GM21825 (cell line): ENCODE measurements around the gene CLDN10.
"Not testable (repeated sequence)": the region's sequence is repeated elsewhere in the genome, so short reads cannot be mapped to it uniquely, and the experiment has no call there.

Experiments used
- ATAC-seq: cut with Tn5 transposase; IDR thresholded peaks from one replicate; pipeline ENCODE4 v1.9.1; 2021; ENCODE audit warnings: mild to moderate bottlenecking, moderate library complexity; ENCODE audit not compliant: unreplicated experiment

Gene CLDN10

DNA sequence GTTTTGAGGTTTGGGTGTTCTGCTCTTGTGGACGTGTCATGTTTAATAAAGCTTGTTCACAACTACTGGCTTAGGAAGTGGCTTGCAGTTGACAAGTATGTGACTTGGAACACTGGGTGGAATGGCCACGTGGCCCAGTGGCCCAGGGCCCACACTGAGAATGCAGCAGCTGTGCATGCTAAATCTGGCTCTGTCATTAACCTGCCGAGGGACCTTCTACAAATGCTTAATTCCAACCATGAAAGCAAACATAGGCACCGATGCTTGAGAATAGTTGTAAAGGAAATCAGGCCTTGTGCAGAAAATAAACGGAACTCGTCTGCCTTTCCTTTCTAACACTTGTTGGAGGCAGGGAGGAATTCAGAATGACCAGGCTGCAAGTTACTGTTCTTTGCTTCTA lies 11.6 kb upstream of the CLDN10 start:
- no peak for ATAC-seq

DNA sequence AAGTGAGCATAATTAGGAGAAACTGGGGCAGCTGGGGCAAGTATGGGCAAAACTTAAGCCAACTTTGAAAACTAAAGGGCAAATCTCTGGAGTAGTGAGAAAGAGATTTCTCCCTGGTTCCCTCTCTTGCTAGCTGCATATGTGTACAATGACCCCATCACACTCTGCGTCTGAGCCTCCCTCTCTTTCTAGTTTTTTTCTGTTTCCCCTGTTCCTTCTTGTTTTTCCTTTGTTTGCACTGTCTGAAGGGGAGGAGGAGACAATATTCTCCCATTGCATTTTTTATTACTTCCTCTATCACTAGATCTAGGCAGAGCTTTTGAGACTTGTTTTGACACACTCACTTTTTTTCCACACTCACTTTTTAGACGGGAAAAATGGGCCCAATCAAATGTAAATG lies 11.2 kb upstream of the CLDN10 start:
- ATAC-seq, result no peak

DNA sequence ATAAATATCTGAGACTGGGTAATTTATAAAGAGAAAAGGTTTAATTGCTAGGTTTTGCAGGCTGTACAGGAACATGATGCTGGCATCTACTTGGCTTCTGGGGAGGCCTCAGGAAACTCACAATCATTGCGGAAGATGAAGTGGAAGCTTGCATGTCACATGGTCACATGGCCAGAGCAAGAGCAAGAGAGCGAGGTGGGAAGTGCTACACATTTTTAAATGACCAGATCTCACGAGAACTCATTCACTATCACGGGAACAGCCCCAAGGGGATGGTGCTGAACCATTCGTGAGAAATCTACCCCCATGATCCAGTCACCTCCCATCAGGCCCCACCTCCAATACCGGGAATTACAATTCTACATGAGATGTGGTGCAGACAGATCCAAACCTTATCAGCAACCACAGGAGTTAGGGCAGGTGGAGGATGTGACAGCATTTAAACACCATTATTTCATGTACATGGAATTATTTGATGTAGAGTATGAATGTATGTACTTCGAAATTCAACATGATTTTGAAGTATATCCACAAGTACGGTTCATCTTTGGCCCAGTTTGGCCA lies 10.5 kb upstream of the CLDN10 start:
- no peak for ATAC-seq

DNA sequence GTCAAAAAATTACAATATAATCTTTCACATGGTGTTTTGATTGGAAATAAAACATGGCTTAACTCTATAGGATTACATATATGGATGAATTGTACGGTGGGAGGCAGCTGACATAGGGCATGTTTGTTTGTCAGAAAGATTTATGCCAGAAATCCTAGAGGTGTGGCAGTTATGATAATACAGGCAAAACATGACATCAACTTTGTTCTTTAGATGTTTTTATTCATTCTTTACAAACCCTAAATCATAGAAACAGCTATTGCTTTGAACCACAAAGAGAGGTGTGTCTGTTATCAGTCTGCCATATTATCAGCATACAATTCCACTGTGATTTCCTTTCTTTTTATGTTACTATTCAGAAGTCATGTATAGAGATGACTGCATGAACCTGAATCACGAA lies 8.2 kb upstream of the CLDN10 start:
- no peak for ATAC-seq

DNA sequence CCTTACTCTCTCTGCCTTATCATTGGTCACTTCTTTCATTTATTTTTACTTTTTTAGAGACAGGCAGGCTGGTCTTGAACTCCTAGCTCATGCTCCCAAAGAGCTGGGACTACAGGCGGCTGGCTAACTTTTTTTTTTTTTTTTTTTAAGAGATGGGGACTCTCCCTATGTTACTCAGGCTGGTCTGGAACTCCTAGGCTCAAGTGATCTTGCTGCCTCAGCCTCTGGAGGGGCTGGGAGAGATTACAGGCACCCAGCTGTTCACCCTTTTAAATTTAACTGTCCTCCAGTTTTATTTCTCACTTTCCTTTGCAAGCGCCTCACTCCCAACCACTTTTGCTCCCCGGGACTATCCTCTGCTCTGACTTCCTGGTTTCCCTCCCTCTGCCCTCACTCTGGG lies 5.6 kb upstream of the CLDN10 start:
- ATAC-seq, result no peak

DNA sequence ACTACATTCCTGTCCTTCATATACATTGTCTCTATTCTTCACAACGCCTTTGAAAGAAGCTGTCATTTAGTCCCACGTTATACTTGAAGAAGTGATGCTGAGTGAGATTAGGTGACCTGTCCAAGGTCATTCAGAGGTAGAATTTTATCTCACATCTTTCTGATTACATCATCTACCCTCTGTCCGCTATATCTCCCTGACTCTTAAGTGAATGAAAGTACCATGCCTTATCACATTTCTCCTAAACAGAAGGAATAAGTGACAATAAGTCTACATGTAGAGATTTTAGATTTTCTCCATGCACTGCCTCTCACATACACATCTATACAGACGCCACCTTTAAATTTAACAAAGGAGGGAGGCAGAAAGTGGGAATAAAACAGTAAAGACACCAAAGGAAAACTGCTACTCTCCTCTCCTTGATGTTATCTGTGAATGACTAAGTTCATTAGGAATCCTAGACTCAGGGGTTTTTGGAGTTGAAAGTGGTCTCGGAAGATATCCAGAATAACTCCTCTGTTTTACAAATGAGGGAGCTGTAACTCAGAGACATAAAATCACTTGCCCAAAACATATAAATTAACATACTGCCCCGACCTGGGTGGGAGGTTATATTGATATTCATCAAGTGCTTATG lies 4.9 kb upstream of the CLDN10 start:
- ATAC-seq, result no peak

DNA sequence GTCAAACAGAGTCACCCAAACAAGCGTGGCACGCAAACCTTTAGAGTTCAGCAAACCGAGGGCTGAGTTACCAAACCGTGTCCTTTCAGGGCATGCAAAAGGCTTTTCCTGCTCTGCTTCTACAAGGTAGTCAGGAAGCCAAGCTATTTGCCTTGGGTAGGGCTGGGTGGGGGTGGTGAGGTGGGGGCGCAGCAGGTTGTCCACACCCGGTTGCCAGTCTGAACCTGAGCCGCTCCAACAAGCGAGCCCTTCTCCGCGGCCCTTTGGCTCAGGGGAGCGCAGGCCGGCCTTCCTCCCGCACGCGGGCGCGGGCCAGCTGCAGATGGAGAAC lies 347 bp upstream of the CLDN10 start:
- ATAC-seq, result no peak

DNA sequence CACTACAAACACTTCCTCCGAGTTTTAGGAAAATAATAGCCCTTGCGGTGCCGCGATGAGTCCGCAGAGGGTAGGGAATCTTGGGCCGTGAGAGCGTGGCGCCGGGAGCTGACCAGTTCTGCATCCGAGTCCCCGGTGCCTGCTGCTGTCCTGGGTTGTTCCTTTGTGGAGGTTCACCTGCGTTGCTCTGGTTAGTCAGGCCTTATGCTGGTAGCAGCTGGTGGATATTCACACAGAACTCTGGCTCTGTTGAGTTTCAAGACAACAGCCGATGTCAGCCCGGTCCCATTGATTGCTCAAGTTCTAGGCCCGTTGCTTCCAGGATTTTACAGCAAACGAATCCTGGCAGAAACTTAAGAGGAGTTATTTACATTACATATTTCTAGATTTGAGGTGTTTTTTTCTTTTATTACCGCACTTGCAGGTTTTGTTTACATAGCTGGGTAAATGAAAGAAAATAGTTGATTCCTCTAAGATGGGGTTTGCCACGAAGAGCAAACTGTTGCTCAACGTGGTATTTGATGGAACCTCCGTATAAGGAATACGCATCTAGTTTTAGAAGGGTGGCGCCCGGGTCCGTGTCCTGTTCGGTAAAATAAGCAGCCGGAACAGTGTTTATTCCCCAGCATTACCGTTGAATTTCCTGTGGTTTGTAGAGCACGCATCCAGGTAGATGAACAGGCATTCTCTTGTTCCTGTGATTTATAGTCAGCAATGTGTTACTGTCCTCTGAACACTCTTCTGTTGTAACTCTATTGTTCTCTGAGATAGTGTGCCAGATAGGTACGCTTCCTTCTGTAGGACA lies 1.3 kb downstream of the CLDN10 start:
- ATAC-seq, result no peak

DNA sequence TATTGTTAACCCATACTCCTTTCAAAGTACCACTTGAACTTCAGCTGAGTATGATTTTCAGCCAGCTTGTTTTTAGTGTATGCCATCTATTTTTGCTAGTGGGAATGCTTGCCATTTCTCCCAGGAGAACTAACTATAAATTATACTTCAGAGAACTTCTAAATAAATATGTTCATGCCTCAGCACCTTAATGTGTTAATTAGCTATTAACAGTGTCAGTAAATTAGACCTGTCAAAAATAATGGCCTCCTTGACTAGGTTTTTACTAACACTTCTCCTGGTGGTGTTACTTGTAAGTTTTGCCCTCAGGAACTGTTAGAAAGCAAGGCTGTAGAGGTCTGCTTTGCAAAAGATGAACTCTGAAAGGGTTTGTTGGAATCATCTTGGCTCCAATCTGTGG lies 4.5 kb downstream of the CLDN10 start:
- ATAC-seq, result no peak

DNA sequence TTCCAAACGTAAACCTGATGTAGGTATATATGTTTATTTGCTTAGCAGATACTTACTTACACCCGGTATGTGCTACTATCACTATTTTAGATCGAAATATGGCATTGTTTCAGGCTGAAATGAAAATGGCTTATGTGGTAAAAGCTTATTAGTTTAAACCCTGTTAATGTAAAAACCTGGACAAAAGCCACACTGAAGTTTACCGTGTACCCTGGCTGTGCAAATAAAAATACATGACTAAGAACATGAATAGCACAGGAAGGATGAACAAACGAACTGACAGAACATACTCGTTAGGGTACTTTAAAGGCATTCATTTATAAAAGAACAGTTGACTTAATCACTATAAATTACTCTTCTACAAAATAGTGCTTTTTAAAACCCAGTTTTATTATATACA lies 6.6 kb downstream of the CLDN10 start:
- no peak for ATAC-seq

DNA sequence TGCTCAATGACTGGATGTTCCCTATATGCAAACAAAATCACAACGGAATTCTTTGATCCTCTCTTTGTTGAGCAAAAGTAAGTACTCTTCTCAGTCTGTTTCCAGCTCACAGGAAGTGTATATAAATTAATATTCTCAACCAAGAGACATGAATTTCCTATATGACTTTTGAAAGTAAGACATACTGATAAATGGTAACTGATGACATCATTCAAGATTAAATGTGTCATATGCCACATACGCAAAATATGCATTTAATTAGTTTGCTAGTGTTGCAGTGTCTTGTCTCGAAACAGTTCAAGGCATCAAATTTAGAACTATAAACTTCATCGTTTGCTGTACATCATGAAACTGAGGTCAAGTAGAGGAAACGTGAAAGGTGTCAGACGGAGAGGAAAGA lies 7.9 kb downstream of the CLDN10 start:
- no peak for ATAC-seq

DNA sequence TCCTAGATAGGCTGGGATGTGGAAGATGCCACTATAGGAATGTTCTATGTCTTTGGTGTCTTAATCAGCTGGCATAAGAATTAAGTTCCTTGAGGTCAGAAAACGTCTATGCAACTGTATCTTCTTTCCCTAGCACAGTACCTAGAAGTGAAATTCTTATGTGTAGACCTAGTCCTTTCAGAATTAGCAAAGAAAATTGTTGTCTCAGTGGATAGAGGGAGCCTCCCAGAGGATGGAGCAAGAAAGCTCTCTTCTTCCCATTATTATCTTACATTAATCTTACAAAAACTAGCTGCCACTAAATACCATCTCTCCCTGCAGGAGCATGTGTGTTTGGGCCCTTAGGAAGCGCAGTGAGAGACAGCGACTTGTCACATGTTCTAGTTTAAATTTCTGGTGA lies 11.6 kb downstream of the CLDN10 start:
- no peak for ATAC-seq

DNA sequence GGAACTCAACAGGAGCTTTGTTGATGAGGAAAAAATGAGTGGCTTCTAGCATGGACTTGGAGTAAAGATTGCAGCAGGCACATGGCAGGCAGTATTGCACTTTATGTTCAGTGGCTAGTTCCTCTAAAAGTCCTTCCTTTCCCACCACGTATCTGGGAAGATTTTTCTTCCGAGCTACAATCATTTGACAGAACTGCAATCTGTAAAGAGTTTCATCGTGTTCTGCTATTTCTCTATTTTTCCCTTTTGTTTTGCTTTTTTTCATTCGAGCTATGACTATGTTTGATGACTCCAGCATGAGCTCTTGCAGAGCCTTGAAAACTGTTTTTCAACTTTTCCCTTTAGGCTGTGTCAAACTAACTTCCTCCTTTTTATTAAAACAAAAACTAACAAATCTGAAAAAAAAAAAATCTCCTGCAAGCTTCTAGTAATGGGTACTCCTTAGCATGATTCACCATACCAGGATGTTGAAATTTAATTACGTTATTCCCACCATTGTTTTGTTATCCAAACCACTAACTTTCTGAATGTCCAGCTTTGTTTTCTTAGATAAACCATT lies 12.3 kb downstream of the CLDN10 start:
- ATAC-seq, result no peak

DNA sequence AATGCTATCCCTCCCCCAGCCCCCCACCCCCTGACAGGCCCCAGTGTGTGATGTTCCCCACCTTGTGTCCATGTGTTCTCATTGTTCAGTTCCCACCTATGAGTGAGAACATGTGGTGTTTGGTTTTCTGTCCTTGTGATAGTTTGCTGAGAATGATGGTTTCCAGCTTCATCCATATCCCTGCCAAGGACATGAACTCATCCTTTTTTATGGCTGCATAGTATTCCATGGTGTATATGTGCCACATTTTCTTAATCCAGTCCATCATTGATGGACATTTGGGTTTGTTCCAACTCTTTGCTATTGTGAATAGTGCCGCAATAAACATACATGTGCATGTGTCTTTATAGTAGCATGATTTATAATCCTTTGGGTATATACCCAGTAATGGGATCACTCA lies 13.2 kb downstream of the CLDN10 start:
- not testable (repeated sequence) for ATAC-seq

DNA sequence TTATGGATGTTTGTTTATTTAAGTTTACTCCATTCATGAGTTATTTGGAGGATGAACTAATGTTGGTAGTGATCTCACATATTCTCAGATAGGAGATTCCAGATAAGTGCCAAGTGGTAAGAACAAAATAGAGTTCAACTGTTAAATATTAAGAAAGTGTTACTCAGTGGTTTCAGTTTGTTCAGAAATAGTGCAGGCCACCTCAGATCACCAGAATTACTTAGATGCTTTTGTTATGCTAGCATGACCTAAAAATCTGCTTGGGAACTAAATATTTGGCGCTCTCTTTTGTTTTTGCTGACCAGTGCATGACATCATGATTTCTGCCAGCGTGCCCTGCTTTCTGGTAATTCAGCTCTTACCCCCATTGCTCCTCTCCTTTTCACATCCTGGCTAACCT lies 15.6 kb downstream of the CLDN10 start:
- ATAC-seq, result no peak

DNA sequence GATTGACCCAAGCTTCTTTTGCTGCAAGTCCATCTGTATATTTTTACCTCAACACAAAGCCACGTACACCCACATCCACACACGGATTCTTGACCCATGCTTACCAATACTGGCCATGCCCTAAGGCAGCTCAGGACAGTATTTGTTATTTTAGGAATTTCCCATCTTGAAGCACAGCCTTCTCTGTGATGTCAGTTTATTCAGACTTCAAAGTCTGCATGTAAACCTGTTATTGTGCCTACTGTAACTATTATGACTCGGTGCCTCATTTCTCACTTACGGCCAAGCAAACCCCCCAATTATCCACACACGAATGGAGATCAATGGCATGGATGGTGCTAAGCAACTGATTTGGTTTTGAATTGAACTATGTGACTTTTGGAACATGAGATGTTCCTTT lies 17.5 kb downstream of the CLDN10 start:
- ATAC-seq, result no peak

DNA sequence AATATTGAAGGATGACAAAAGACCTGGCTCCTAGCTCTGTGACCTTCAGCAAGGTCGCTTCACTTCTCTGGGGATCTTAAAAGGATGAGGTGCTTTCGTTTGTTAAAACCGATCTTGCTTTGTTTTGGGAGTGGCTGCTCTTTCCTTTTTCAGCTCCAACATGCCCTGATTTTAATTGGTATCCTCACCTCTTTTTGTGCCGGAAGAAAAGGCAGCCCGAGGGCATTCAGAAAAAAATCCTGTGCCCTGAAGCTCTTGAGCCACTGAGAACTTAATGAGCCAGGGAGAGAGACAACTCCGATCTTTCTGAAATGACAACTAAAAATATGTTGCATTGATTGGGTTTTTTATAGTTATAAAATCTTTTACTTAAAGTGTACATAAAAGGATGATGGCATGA lies 19.4 kb downstream of the CLDN10 start:
- ATAC-seq, result no peak

DNA sequence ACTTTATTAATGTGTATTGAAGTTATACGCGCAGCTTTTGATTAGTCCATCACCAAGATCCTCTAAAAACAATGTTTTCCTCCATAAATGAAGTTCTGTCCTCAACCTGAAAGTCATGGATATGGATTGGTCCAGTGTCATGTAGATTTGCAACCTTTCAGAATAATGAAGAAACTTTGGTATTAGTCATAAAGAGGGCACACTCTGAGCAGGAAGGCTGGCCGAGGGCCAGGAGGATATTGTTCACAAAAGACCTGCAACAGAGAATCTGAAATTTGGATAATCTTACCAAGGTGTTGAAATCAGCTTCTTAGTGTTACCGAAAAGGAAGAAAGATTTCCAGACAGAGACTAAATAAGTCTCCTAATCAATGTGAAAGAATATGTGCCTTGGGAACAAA lies 20.7 kb downstream of the CLDN10 start:
- ATAC-seq, result no peak

DNA sequence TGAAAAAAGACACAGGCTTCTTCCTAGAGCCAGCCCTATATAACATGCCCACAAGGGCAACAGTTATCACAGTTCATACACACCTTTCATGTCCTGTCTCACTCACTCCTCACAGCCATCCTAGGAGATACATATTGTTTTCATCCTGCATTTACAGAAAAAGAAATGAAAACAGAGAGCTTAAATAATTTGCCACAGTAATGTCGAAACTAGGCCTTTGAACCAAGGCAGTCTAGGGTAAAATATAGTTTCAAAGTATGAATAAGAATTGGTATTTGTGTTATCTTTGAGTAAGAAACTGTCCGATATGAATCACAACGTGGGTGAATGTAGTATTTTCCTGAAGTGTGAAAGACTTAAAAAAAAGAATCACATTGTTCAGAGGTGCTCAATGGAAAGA lies 26.8 kb downstream of the CLDN10 start:
- ATAC-seq, result no peak

DNA sequence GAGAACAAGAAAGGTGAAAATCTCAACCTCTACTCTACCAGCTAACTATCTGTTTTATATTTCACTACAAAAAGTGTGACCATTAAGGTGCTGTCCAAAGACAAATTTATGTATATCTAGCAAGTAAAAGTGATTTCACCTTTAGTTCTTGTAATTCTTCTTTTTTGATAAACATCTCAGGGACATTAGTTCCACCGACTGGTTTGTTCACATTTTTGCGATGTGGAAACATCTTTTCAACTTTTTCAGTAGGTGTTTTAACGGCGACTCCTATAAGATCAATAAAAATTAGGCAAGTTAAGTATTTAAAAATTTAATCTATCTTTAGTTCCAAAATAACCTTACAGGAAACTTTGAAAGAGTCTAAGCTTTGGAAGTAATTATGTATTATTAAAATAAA lies 33.3 kb downstream of the CLDN10 start:
- ATAC-seq, result no peak

DNA sequence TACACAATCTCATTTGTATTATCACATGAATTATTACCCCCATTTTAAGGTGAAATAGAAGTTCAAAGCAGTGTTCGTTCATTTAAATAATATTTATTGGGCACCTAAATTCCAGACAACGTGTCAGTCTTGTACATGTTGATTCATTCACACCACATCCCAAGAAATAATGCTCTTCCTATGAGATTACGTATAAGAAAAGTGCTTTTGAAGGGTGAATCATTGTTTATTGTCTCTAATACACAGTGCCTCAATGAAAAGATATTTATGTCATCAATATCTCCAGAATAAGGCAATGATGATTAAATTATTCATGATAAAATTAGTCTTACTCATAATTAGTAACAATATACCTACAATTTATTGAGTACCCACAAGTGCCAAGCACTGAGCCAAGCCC lies 35.6 kb downstream of the CLDN10 start:
- no peak for ATAC-seq

DNA sequence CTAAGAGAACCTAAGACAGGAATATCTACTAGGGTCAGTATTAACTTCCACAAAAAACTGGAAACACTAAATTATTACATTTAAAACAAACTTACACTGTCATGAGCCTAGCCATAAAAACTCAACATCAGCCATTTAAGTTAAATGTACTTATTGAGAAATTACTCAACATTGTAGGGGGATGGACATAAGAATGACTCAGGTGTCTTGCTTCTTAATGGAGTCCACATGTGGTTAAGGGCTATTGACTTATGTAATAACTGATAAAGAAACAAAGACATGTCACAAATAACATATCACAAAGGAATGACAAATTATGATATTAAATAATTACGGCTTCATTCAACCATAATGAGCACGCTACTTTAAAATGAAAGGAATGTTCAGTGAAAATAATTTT lies 36.2 kb downstream of the CLDN10 start:
- no peak for ATAC-seq
